COLO829 (cell line): ENCODE data around the gene DMXL1.

Experiments
- DNase-seq: peaks from one replicate; pipeline ENCODE4 v3.0.0; 2012; ENCODE audit warnings: low spot score

DMXL1 gene

DNA sequence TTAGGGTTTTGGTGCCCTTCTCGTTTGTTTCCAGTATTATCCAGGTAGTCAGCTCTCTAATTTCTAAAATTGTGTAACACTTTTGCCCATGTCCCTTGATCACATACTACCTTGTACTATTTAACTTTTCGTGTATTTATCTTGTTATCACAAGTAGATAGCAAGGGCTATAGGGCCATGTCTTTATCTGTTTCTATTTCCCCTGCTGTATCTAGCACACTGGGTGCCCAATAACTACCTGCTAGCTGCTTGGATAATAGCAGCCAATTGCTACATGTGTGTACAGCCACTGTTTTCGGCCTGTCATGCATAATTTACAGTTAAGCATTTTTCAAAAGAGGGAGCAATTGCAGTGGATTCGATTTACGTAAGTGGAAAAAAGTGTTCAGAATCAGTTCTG, 220.2 kb downstream of the DMXL1 start:
- DNase-seq: no peak

DNA sequence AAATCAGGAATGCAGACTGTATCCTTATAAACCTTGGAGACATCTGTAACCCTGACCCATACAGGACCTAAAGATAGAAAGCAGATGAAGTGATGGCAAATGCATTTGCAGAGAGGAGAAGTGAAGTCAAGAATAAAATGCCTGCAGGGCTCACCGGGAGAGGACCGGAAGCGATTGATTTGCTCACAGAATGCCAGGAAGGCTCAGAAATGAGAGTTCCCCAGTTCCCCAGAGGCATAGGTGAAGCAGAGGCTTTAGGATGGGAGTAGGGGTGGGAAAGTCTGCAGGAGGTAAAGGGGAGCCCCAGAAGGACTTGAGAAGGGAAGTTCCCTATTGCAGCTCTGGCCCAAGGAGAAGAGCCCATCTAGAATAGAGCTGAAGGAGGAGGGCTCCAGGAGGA, 221.0 kb downstream of the DMXL1 start:
- DNase-seq: no peak

DNA sequence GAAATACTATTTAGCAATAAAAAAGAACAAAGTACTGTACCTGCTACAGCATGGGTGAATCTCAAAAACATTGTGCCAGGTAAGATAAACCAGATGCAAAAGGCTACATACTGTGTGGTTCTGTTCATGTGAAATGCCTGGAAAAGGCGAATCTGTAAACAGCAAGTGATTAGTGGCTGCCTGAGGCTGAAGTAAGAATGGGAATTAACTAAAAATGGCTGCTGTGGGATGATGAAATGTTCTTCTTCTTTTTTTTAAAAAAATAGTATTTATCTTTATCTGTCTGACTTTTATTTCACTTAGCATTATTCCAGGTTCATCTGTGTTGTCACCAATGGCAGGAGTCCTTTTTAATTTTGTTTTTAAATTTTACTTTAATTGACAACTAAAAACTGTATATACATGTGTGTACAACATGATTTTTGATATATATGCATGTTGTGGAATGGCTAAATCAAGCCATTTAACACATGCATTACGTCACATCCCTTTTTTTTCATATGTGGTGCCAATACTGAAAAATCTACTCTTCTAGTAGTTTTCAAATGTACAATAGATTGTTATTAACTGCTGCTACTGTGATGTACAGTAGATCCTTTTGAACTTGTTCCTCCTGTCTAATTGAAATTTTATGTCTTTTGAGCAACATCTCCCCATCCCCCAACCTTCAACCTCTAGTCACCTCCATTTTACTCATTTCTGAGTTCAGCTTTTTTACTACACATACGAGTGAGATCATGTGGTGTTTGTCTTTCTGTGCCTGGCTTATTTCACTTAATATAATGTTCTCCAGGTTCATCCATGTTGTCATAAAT, 222.0 kb downstream of the DMXL1 start:
- no peak for DNase-seq

DNA sequence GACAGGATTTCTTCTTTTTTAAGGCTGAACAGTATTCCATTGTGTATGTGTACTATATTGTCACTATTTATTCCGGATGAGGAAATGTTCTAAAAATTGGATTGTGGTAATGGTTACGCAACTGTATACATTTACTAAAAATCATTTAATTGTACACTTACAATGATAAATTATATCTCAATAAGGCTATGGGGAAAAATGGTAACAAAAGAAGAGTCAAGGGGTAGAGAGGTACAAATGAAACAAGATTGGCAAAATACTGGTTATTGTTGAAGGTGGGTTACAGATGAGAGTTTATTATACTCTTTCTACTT, 222.6 kb downstream of the DMXL1 start:
- no peak for DNase-seq
